Glomerular visceral epithelial cell (primary cell): ENCODE results near the gene TENM4.
"Not testable (repeated sequence)": the region's sequence is repeated elsewhere in the genome, so short reads cannot be mapped to it uniquely, and the experiment has no call there.

Experiments used
- DNase-seq: peaks from one replicate; pipeline ENCODE4 v3.0.0-alpha.2; 2016; ENCODE audit errors: extremely low spot score

Gene TENM4

DNA sequence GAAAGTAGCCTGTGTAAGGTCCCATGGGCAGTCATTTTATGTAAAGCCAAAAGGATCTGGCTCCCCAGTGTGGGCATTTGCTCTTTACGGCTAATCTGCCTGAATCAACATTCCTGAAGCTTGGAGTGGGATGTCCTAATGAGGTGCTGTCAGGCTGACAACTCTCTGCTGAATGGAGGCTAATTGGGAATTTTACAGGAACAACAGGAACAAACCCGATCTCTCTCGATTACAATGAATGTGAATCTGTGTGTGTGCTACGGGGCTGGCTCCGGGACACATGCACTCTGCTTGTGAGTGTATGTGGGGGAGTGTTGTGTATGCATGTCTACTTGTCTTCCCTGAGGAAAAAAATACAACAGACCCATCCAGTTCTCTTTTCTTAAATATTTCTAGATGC, 415.2 kb downstream of the TENM4 start:
- no peak for DNase-seq

DNA sequence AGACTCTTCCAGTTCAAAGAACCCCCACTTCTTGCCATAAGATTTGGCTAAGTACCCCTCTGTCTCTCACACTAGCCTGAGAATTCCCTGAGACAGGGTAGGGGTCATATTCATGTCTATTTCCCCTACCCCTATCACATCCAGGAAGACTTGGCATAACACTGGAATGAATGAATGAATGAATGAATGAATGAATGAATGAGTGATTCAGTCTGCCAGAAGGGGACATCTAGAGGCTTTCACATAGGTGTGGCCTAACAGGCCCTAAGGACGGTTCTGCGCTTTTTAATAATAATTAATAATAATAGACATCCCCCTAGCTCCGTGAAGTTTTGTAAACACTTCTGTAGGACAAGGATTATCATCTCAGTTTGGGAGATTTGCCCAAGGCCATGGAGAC, 415.7 kb downstream of the TENM4 start:
- DNase-seq, result no peak

DNA sequence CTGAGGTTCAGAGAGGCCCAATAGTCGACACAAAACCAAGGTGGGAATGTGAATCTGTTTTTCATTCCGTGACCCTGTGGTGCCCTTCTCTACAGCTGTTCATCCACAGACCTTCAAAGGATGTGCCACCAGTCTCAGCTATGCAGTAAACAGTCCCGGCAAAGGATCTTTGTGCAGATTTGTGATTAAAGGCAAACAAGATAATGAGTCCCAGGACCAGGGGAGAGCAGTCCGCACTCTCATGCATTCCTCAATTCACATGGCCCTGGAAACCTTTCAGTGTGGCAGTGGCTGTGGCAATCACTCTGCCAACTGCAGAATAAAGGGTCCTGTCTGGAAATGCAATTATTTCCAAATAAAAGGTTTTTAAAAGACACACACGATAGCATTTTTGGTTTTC, 418.6 kb downstream of the TENM4 start:
- DNase-seq, result no peak

DNA sequence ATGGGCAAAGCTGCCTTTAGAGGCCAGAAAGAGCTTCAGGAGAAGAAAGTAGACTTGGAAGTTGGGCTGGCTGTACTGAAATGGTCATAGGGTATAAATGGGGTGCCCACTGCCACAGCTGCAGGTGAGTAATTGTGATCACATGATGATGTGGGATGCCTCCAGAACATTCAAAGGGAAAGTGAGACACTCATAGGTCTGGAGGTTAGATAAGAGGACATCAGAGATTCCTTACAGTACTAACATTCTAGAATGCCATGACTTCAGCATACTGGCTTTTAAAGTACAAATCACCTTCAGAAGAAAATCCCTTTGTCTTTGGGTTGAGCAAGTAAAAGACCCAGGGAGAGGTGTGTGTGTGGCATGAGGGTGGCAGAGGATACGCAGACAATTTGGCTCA, 419.2 kb downstream of the TENM4 start:
- DNase-seq, result no peak

DNA sequence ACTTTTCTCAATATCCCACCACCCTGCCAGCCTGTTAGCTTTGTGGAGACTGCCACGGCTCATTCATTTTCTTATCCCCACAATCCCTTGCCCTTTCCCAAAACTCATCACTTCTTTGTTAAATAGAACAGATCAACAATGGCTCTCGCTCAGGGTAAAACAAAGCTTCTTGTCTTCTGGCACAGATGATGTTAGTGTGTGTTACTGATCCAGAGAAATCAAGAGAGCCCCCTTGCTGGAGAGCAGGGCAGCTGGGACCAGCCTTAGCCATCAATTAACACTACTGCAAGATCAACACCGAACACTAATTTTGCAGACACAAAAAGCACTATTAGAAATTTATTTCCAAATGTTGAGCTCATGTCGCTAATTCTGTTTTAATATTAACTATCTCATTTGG, 420.9 kb downstream of the TENM4 start:
- DNase-seq, result no peak

DNA sequence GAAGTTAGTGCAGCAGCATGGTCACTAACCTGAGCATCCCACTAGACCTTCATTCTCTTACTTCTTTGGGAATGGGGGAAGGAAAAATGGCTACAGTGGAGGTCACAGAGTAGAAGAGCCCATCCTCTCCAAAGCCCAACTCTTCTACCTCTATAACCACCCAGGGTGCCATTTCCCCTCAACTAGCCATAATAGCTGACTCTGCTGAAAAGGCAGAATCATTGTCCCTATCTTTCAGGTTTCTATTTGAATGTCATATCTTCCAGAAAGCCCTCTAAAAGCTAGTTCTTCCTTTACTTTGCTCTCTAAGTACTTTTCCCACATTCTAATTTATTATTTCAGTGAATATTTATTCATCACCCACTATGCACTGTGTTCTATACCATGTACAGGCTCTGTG, 421.6 kb downstream of the TENM4 start:
- no peak for DNase-seq

DNA sequence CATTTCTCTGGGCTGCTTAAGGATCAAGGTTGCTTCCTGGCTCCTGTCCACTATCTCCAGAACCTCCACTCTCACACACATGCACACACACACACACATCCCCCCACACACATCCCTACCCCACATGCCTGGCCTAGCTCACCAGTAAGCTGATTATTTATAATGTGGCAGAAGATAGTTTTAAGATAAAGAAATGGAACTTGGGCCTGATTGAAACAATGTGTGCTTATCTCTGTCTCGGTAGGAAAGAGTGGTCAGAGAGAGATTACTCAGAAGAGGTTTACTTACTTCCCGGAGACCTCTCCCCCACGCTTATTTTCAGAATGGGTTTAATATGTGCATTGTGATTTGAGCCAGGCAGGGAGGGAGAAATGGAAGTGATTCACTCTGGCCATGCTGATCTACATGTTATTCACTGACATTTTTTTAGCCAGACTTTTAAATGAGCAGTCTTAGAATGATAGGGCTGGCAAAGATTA, 422.4 kb downstream of the TENM4 start:
- DNase-seq, result peak; percentile 23

DNA sequence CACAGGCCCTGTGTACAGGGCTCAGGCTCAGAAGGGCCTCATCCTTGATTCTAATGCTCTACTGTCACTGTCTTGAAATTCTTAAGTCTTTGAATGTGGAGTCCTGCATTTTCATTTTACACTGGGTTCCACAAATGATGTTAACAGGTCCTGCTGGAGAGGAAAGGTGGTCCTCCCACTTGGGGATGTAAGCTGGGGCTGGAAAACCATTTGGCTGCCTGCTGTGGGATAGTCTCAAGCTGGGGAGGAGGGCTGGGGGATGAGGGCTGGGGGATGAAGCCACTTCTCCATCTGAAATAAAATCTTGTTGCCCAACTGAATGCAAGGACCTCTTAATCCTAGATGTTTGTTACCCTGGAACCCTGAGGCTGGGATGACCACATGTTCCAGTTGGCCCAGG, 423.0 kb downstream of the TENM4 start:
- no peak for DNase-seq

DNA sequence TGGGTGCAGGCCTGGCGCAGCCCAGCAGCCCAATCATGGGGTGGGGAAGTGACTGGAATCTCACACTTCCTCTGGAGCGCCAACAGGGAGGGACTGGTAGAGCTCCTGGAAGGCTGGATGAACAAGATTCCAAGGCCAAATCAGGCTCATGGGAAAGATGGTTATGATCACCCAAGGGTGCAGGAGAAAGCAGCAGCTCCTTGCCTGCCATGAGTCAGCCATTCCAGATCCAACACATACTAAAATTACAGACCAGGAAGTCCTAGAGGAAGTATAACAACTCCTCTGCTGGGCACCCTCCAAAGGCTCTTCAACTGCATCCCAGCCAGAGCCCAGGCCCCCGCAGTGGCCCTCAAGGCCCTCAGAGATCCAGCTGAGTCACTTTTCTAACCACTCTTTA, 427.3 kb downstream of the TENM4 start:
- peak; percentile 12 for DNase-seq

DNA sequence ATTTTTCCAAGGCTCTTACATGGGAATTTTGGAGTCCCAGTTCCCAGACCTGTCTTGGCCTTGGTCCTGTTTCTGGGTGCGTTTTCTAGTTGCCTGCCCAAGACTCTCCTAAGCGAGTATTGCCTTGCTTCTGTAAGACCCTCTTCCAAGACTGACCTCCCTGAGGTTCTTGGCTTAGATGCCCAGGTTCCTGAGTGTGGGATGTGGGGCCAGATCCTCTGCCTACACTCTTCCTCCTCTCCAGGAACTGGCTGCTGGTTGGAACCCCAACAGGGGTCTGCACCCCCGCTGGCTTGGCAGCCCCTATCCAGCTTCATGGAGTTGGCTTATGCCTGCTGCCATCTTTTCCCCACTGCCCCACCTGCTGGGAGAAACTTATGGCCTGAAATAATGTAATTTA, 429.5 kb downstream of the TENM4 start:
- no peak for DNase-seq

DNA sequence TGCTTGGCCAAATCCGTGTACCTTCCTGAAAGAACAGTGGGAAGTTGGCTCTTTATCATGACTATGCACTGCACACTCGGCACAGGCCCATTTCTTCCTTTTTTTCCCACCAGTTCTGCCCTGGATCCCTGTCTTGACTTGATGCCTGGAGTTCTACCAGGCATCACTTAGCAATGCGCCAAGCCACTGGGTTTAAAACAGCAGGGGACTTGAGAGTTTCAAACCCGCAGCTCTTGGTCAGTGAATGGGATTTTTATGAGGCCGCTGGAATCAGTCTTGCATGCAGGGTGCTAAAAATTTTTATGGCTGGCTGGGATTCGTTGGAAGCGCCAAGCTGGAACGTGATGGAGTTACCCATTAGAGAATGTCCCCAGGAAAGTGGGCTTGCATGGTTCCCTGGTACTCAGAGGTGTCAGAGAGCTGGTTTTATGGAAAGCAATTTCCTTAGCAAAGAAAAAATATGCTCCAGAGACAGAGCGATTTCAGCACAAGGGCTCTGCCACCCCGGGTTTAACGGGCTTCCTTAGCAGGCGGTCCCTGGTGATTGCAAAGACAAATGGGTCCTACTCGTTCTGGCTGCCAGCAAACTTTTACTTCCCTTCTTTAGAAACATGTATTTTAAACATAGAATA, 432.9 kb downstream of the TENM4 start:
- peak; percentile 11 for DNase-seq

DNA sequence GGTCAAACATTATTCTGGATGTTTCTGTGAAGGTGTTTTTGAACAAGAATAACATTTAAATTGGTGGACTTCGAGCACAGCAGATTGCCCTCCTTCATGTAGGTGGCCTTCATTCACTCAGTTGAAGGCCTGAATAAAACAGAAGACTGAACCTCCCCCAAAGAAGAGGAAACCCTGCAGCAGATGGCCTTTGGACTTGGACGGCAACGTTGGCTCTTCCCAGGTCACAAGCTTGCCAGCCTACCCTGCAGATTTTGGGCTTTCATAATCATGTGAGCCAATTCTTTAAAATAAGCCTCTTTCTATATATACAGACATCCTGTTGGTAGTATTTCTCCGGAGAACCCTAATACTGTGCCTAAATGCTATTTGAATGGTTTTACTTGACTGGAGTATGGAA, 434.0 kb downstream of the TENM4 start:
- DNase-seq, result no peak

DNA sequence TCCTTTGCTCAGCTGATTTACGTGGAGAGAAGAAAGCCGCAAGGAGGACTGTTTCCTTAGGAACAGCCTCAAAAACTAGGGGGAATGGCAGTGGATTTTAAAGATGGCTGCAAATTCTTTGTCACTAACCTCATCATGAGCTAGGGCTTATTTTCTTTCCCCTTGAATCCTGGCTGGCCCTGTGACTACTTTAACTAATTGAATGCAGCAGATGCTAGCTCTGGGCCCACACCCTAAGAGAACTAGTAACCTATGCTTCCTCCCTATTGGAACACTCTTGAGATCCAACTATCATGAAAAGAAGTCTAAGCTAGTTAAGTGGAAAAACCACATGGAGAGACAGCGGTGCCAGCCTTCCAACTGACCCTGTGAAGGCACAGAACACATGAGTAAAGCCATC, 444.8 kb downstream of the TENM4 start:
- no peak for DNase-seq

DNA sequence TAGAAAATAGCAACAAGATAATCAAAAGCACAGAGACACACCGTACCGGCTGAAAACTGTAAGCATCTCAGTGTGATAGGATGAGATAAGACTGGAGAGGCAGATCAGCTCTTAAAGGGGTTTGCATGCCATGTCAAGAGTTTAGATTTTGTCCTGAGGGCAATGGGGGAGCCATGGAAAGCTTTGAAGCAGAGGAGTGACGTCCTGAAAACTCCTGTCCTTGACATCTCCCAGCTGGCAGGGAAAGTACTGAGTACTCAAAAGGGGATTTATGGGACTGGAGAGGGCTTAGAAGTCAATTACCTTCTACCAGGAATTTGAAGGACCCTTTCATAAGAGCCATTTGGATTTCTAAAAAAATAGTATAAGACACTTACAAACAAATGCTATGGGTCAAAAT, 445.7 kb downstream of the TENM4 start:
- no peak for DNase-seq

DNA sequence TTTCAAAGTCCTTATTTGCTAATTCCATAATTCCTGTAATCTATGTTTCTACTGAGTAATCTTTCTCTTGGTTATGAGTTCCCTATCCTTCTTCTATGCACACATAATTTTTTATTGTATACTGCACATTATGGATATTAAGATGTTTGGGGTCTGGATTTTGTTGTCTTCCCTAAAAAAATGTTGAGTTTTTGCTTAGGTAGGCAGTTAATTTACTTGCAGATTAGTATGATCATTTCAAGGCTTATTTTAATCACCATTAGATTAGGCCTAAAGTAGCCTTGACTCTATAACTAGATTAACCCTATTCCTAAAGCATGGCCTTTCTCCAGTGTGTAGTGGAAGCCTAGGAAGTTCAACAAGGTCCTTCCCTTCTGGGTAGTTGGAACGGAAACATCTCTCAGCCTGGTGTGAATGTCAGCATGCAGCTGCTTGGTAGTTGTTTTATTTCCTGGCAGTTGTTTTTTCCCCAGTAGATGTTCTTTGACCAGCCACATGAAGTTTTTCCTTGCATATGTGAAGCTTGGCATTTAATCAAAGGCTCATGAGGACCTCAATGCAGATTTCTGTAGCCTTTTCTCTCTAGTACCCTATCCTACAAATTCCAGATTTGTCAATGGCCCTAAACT, 446.9 kb downstream of the TENM4 start:
- no peak for DNase-seq

DNA sequence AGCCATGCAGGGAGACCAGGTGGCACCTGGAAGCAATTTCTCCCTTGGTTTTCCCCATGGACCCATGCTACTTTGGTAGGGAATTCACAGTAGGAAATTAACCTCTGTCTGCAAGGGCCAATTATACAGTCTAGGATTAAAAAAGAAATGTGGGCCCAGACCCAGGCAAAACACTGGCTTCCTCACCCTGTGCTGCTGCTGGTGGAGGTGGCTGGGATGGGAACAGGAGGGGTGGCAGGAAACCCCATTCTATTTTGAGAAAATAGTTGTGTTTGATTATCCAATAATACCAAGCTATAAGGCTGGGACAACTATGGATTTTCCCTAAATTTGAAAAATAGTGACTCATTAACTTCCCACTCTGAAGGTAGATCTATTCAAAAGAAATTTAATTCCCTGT, 449.1 kb downstream of the TENM4 start:
- DNase-seq, result no peak

DNA sequence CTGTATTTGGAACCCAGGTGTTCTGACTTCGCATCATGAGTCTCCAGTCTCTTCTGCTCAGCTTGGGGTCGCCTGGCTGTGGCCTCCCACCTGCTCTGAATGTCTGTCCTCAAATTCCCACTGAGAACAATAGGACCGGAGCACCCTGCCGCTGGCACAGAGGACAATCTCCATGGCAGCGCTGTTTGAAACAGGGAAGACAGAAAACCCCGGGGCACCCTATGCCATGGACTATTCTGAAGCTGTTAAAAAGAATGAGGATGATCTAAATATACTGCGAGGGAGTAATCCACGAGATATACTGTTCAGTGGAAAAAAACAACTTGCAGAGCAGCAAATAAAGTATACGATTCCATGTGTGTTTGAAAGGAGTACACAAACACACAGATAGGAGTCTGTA, 450.6 kb downstream of the TENM4 start:
- no peak for DNase-seq

DNA sequence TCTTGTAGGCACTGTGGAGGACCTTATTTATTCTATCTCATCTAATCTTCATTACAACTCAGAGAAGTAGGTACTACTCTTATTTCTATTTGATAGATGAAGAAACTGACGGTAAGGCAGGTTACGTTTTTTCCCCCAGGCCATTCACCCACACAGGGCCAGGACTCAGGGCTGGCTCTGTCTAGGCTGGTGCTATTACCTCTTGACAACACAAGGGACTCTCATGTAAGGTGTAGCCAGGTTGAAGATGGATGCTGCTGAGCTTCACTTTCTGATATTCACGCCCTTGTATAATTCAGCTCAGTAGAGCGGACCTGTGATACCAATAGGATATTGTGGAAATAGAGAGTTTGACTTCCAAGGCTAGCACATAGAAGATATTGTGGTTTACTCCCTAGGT, 453.1 kb downstream of the TENM4 start:
- no peak for DNase-seq

DNA sequence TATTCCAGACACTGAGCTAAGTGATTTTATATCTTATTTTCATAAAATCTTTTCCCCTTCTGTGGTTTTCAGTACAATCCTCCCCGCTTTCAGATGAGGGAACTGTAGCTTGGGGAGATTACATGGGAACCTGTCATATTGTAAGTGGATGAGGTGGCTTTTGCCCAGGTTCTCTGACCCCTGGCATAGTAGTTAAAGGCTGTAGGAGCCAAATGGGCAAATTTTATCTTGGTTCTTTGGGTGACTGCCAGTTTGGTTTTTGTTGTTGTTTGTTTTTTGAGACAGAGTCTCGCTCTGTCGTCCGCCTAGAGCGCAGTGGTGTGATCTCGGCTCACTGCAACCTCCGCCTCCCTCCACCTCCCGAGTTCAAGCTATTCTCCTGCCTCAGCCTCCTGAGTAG, 454.5 kb downstream of the TENM4 start:
- no peak for DNase-seq

DNA sequence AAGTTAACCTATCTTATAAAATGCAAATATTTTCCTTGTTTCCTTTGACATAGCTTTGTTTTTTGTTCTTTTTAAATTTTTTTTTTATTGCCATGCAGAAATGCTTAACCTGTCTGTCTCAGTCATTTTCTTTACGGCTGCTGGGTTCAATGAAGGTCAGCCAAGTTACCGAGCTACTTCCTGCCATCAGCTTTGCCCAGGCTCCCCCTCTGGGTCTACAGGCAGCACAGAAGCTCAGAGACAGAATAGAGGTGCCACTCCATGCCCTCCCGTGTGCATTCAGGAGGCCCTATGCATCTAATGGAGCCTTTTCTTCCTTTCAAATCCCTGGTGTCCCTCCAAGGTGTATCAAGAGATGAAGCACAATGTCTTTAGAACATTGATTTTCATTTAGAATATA, 455.2 kb downstream of the TENM4 start:
- DNase-seq, result no peak

DNA sequence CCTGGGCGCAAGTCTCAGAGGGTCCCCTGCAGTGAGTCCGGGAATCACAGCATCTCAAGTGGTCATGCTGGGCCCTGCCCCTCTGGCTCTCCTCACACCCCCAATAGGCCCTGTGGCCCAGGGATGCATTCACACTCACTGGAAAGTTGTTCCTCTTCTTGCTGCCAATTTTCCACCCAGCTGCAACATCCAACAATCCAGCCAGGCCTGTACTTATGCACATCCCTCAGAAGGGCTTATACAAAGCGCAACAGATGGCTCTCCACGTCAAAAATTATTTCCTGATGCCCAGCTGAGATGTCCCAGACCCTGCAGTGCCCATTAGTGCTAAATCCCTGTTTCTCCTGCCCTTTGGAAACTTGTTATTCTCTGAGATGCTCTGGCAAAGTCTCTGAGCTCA, 458.4 kb downstream of the TENM4 start:
- DNase-seq, result no peak

DNA sequence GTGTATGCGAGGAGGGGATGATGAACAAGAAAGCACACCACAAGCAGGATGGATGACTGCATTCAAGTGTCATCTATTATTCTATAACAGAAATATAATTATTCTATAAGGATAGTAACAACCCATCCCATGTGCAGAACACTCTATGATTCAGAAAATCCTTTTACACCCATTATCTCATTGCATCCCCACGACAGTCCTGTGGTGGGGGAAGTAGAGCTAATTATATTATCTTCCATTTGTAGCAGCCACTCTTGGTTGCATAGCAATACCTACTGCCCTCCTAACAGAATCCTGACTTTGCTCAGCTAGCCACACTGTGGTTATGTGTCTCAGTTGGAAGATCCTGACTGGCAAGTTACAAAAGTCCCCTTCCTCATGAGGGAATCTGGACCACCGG, 459.7 kb downstream of the TENM4 start:
- no peak for DNase-seq

DNA sequence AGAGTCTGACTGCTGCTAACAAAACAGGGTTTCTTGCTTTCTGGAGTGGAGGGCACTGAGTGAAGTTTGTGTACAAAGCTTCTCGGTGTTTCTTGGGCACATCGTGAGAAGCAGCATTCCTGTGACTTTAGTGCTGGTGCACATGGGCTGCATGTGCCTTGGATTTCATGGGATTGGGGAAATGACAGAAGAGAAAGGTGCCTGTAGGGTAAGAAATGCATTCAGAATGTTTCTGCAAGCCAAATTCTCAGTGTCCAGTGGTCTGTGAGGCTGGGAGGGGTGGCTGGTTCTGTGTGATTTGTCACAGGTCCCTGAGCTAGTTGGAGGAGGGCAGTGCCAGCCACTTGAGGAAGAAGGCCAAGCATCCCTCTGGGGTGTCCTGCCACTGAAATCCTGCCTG, 462.0 kb downstream of the TENM4 start:
- no peak for DNase-seq

DNA sequence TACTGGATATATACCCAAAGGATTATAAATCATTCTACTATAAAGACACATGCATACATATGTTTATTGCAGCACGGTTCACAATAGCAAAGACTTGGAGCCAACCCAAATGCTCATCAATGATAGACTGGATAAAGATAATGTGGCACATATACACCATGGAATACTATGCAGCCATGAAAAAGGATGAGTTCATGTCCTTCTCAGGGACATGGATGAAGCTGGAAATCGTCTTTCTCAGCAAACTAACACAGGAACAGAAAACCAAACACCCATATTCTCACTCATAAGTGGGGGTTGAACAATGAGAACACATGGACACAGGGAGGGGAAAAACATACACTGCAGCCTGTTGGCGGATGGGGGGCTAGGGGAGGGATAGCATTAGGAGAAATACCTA, 463.0 kb downstream of the TENM4 start:
- not testable (repeated sequence) for DNase-seq
